ENCODE results near the gene C17orf67. TPM values are rescaled to one million over a fixed set of nuclear protein-coding genes. Genes with fewer than 3 reads are reported as not detected.

C17orf67 gene
- total and polyA plus RNA-seq, 2 of the 13 experiments (the other 11 are each of a cell fraction or from before 2014, with no cell fraction given), result 0.41 to 0.86 TPM

DNA sequence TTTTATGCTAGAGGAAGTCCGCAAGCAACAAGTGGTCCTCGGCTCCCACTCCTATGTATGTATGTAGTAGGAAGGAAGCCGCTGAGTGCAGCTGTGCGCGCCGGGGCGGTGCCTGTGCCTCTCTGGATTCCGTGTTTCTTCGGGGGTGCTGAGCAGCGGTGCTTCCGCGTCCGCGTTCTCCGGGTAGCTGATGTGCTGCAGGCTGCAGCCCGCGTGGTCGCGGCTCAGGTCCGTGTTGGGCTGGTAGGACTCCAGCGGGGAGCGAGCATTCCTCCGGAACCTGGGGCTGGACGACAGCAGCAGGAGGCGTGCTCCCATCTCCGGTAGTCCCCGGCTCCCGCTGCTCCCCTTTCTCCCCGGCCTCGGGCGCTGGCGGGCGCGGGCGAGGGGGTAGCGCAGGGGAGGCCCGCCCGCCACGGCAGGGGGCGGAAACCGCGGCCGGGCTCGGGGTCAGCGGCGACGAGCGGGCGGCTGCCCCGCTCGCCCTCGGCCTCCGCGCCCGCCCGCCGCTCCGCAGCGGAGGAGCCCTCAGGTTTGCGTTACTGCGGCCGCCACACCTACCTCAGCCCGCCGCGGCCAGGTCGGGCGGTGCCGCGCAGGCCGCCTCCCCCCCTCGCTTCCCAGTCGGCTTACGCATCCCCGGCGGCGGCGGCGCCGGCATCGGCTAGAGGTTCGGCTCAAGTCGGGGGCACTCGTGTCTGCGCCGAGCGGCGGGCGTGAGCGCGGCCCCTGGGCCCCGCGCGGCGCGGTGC lies 487 bp downstream of the C17orf67 start (continued):
- TF ChIP-seq ZNF75D (CRISPR knock-in tag; IDR thresholded peaks at IDR 0.05; ENCODE audit: borderline replicate concordance) (no peak), NCOA2 (CRISPR knock-in tag; IDR thresholded peaks at IDR 0.05) (peak; percentile 22; the same call in 1 of the 2 replicates), ZSCAN12 (CRISPR knock-in tag; IDR thresholded peaks at IDR 0.05) (no peak), SETDB1 (CRISPR knock-in tag; IDR thresholded peaks at IDR 0.05; ENCODE audit: borderline replicate concordance) (no peak), ZNF703 (CRISPR knock-in tag; IDR thresholded peaks at IDR 0.05; ENCODE audit: borderline replicate concordance) (no peak), NR2F1 (CRISPR knock-in tag; IDR thresholded peaks at IDR 0.05) (no peak), NFATC3 (CRISPR knock-in tag; IDR thresholded peaks at IDR 0.05) (peak; percentile 83; the same call in 1 of the 2 replicates), HMG20A (CRISPR knock-in tag; IDR thresholded peaks at IDR 0.05; ENCODE audit: borderline replicate concordance) (no peak), HDAC2 (CRISPR knock-in tag; IDR thresholded peaks at IDR 0.05) (peak; percentile 39; the same call in 1 of the 2 replicates), ZNF432 (CRISPR knock-in tag; IDR thresholded peaks at IDR 0.05; ENCODE audit: borderline replicate concordance) (no peak), NBN (conservative IDR thresholded peaks at IDR 0.05) (no peak), ZNF781 (CRISPR knock-in tag; IDR thresholded peaks at IDR 0.05; ENCODE audit: borderline replicate concordance, not compliant biosample characterization) (no peak)
- TF ChIP-seq, protein P1, sequence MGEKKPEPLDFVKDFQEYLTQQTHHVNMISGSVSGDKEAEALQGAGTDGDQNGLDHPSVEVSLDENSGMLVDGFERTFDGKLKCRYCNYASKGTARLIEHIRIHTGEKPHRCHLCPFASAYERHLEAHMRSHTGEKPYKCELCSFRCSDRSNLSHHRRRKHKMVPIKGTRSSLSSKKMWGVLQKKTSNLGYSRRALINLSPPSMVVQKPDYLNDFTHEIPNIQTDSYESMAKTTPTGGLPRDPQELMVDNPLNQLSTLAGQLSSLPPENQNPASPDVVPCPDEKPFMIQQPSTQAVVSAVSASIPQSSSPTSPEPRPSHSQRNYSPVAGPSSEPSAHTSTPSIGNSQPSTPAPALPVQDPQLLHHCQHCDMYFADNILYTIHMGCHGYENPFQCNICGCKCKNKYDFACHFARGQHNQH (CRISPR knock-in tag; IDR thresholded peaks at IDR 0.05), result no peak; the same call in 1 of the 2 replicates
- TF ChIP-seq, protein P2, sequence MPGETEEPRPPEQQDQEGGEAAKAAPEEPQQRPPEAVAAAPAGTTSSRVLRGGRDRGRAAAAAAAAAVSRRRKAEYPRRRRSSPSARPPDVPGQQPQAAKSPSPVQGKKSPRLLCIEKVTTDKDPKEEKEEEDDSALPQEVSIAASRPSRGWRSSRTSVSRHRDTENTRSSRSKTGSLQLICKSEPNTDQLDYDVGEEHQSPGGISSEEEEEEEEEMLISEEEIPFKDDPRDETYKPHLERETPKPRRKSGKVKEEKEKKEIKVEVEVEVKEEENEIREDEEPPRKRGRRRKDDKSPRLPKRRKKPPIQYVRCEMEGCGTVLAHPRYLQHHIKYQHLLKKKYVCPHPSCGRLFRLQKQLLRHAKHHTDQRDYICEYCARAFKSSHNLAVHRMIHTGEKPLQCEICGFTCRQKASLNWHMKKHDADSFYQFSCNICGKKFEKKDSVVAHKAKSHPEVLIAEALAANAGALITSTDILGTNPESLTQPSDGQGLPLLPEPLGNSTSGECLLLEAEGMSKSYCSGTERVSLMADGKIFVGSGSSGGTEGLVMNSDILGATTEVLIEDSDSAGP (CRISPR knock-in tag; IDR thresholded peaks at IDR 0.05; ENCODE audit: borderline replicate concordance), result no peak
- TF ChIP-seq, protein P3, sequence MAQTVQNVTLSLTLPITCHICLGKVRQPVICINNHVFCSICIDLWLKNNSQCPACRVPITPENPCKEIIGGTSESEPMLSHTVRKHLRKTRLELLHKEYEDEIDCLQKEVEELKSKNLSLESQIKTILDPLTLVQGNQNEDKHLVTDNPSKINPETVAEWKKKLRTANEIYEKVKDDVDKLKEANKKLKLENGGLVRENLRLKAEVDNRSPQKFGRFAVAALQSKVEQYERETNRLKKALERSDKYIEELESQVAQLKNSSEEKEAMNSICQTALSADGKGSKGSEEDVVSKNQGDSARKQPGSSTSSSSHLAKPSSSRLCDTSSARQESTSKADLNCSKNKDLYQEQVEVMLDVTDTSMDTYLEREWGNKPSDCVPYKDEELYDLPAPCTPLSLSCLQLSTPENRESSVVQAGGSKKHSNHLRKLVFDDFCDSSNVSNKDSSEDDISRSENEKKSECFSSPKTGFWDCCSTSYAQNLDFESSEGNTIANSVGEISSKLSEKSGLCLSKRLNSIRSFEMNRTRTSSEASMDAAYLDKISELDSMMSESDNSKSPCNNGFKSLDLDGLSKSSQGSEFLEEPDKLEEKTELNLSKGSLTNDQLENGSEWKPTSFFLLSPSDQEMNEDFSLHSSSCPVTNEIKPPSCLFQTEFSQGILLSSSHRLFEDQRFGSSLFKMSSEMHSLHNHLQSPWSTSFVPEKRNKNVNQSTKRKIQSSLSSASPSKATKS (CRISPR knock-in tag; IDR thresholded peaks at IDR 0.05), result no peak
- TF ChIP-seq, protein P4, sequence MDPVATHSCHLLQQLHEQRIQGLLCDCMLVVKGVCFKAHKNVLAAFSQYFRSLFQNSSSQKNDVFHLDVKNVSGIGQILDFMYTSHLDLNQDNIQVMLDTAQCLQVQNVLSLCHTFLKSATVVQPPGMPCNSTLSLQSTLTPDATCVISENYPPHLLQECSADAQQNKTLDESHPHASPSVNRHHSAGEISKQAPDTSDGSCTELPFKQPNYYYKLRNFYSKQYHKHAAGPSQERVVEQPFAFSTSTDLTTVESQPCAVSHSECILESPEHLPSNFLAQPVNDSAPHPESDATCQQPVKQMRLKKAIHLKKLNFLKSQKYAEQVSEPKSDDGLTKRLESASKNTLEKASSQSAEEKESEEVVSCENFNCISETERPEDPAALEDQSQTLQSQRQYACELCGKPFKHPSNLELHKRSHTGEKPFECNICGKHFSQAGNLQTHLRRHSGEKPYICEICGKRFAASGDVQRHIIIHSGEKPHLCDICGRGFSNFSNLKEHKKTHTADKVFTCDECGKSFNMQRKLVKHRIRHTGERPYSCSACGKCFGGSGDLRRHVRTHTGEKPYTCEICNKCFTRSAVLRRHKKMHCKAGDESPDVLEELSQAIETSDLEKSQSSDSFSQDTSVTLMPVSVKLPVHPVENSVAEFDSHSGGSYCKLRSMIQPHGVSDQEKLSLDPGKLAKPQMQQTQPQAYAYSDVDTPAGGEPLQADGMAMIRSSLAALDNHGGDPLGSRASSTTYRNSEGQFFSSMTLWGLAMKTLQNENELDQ (CRISPR knock-in tag; IDR thresholded peaks at IDR 0.05; ENCODE audit: borderline replicate concordance), result no peak
- TF ChIP-seq, protein P5, sequence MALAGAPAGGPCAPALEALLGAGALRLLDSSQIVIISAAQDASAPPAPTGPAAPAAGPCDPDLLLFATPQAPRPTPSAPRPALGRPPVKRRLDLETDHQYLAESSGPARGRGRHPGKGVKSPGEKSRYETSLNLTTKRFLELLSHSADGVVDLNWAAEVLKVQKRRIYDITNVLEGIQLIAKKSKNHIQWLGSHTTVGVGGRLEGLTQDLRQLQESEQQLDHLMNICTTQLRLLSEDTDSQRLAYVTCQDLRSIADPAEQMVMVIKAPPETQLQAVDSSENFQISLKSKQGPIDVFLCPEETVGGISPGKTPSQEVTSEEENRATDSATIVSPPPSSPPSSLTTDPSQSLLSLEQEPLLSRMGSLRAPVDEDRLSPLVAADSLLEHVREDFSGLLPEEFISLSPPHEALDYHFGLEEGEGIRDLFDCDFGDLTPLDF (CRISPR knock-in tag; IDR thresholded peaks at IDR 0.05), result no peak
- TF ChIP-seq, protein P6, sequence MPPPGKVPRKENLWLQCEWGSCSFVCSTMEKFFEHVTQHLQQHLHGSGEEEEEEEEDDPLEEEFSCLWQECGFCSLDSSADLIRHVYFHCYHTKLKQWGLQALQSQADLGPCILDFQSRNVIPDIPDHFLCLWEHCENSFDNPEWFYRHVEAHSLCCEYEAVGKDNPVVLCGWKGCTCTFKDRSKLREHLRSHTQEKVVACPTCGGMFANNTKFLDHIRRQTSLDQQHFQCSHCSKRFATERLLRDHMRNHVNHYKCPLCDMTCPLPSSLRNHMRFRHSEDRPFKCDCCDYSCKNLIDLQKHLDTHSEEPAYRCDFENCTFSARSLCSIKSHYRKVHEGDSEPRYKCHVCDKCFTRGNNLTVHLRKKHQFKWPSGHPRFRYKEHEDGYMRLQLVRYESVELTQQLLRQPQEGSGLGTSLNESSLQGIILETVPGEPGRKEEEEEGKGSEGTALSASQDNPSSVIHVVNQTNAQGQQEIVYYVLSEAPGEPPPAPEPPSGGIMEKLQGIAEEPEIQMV (CRISPR knock-in tag; IDR thresholded peaks at IDR 0.05; ENCODE audit: low read depth), result peak; percentile 85; the same call in 1 of the 2 replicates
